Suprapubic skin (tissue), 4 donors: ENCODE data around the gene NKAIN2. TPM values are rescaled to one million over a fixed set of nuclear protein-coding genes. Genes with fewer than 3 reads are reported as not detected.

ENCODE experiments used
- DNase-seq, 2 donors: peaks; one replicate each; pipeline ENCODE4 v3.0.0-alpha.2; 2019; ENCODE audit warnings: low spot score in 2 of 2
- H3K27ac ChIP-seq: fragments of 200-600 bp; sonication (generic); one replicate; pipeline ENCODE4 v1.5.1; 2019
- H3K27me3 ChIP-seq: fragments of 200-600 bp; sonication (generic); one replicate; pipeline ENCODE4 v1.5.1; 2019
- H3K36me3 ChIP-seq: fragments of 200-600 bp; sonication (generic); one replicate; pipeline ENCODE4 v1.5.1; 2019
- H3K4me1 ChIP-seq: fragments of 200-600 bp; sonication (generic); one replicate; pipeline ENCODE4 v1.5.1; 2019
- H3K4me3 ChIP-seq: fragments of 200-600 bp; sonication (generic); one replicate; pipeline ENCODE4 v1.5.1; 2019; ENCODE audit warnings: mild to moderate bottlenecking
- H3K9me3 ChIP-seq: fragments of 200-600 bp; sonication (generic); one replicate; pipeline ENCODE4 v1.5.1; 2019
- EP300 ChIP-seq: sonication (generic); formaldehyde crosslinking; IDR thresholded peaks from one replicate; pipeline ENCODE4 v1.6.1; 2017; ENCODE audit warnings: antibody characterized with exemption
- POLR2A ChIP-seq, 2 donors: fragments of 450-650 bp; IDR thresholded peaks; one replicate each; pipeline ENCODE4 v1.6.1; 2017; ENCODE audit warnings: antibody characterized with exemption in 2 of 2, mild to moderate bottlenecking in 2 of 2, moderate library complexity in 2 of 2
- POLR2AphosphoS5 ChIP-seq, 3 donors: sonication (generic); formaldehyde crosslinking; IDR thresholded peaks; one replicate each; pipeline ENCODE4 v1.6.1; 2017; ENCODE audit warnings: antibody characterized with exemption in 3 of 3
- WGBS: methylation state at CpG from one replicate; pipeline ENCODE4 v1.1.5; 2018; 5-methylcytosine and 5-hydroxymethylcytosine counted together
- total RNA-seq, 4 donors: library from RNA; depleted of rRNA; stranded (reverse); fragments of >200 nt; gene quantifications; one replicate each; pipeline ENCODE4 v1.1.0, GENCODE V29; 2016
- TF ChIP-seq, protein P1 (sequence below), 2 donors: fragments of 200-600 bp in 1 of 2; fragments of 450-650 bp in 1 of 2; sonication (generic) in 1 of 2; IDR thresholded peaks; one replicate each; pipeline ENCODE4 v1.5.1; 2016 to 2019; ENCODE audit warnings: antibody characterized with exemption in 2 of 2, mild to moderate bottlenecking in 1 of 2, moderate library complexity in 1 of 2

The NKAIN2 gene
- total RNA-seq, 4 donors from 2014 or later = 0.40 TPM; not detected in 3

DNA sequence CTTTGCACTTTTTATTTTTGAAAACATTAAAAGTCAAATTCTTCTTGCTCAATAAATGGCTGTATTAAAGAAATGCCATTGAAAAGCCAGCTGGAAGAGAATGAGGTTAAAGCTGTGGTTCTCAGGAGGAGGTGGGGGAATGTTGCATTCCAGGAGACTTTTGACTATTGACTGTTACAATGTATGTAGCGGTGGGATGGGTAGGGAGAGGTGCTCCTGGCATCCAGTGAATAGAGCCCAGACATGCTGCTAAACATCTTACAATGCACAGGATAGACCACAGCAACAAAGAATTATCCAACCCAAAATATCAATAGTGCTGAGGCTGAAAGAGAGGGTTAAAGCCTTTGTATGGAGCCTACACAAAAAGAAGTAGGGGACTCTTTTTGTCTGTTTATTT, 295.9 kb downstream of the NKAIN2 start:
- Histone ChIP-seq H3K4me3 (no peak overlapping the region), H3K36me3 (no peaks in the 10 kb centered on the region), H3K4me1 (no peaks in the 10 kb centered on the region), H3K27ac (no peak overlapping the region), H3K27me3 (no peaks in the 10 kb centered on the region), H3K9me3 (no peaks in the 10 kb centered on the region)
- no peak for TF ChIP-seq EP300
- TF ChIP-seq, protein P1, sequence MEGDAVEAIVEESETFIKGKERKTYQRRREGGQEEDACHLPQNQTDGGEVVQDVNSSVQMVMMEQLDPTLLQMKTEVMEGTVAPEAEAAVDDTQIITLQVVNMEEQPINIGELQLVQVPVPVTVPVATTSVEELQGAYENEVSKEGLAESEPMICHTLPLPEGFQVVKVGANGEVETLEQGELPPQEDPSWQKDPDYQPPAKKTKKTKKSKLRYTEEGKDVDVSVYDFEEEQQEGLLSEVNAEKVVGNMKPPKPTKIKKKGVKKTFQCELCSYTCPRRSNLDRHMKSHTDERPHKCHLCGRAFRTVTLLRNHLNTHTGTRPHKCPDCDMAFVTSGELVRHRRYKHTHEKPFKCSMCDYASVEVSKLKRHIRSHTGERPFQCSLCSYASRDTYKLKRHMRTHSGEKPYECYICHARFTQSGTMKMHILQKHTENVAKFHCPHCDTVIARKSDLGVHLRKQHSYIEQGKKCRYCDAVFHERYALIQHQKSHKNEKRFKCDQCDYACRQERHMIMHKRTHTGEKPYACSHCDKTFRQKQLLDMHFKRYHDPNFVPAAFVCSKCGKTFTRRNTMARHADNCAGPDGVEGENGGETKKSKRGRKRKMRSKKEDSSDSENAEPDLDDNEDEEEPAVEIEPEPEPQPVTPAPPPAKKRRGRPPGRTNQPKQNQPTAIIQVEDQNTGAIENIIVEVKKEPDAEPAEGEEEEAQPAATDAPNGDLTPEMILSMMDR (IDR thresholded peaks at IDR 0.05) = no peak
- TF ChIP-seq POLR2AphosphoS5 (IDR thresholded peaks at IDR 0.05) = no peak
- TF ChIP-seq POLR2A (IDR thresholded peaks at IDR 0.05) = no peak
- 88% methylated on average over 1 of the region's 1 CpG for WGBS
- no peak for DNase-seq

DNA sequence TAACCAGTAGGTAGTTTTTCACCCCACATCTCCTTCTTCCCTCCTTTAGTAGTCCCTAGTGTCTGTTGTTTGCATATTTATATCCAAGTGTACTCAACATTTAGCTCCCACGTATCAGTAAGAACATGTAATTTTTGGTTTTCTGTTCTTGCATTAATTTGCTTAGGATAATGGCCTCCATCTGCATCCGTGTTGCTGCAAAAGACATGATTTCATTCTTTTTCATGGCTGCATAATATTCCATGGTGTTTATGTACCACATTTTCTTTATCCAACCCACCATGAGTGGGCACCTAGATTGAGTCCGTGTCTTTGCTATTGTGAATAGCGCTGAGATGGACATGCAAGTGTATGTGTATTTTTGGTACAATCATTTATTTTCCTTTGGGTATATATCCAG, 306.8 kb downstream of the NKAIN2 start:
- Histone ChIP-seq H3K4me1 (no peaks in the 10 kb centered on the region), H3K4me3 (no peak overlapping the region), H3K27me3 (no peaks in the 10 kb centered on the region), H3K27ac (no peak overlapping the region), H3K36me3 (no peaks in the 10 kb centered on the region), H3K9me3 (no peaks in the 10 kb centered on the region)
- DNase-seq = no peak
- TF ChIP-seq, protein P1 (IDR thresholded peaks at IDR 0.05) = no peak
- no peak for TF ChIP-seq POLR2AphosphoS5 (IDR thresholded peaks at IDR 0.05)
- WGBS = 81% methylated on average over 4 of the region's 4 CpGs

DNA sequence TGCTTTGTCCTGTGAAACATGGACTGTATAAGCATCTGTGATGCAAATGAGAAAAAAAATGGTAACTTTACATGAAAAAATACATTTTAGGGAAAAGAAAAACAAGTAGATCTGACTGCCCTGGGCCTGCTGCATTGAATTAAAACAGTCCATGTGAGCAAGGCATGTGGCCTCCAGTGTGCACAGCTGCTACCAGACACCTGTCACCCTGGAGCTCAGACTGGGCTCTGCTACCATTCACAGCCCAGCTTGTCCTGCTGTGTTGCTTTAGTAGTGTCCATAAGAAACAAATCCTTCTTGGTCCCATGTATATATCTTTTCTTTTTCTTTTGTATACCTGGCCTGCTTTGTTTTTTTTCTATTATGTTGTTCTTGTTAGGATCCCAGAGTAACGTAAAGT, 315.9 kb downstream of the NKAIN2 start:
- Histone ChIP-seq H3K4me1 (no peaks in the 10 kb centered on the region), H3K36me3 (no peaks in the 10 kb centered on the region), H3K4me3 (no peak overlapping the region), H3K9me3 (no peaks in the 10 kb centered on the region), H3K27me3 (no peaks in the 10 kb centered on the region), H3K27ac (no peak overlapping the region)
- no peak for DNase-seq
- TF ChIP-seq EP300 (no peak), POLR2A (IDR thresholded peaks at IDR 0.05) (no peak), POLR2AphosphoS5 (IDR thresholded peaks at IDR 0.05) (no peak)
- TF ChIP-seq, protein P1 (IDR thresholded peaks at IDR 0.05) = no peak
- 73% methylated on average over 1 of the region's 1 CpG for WGBS

DNA sequence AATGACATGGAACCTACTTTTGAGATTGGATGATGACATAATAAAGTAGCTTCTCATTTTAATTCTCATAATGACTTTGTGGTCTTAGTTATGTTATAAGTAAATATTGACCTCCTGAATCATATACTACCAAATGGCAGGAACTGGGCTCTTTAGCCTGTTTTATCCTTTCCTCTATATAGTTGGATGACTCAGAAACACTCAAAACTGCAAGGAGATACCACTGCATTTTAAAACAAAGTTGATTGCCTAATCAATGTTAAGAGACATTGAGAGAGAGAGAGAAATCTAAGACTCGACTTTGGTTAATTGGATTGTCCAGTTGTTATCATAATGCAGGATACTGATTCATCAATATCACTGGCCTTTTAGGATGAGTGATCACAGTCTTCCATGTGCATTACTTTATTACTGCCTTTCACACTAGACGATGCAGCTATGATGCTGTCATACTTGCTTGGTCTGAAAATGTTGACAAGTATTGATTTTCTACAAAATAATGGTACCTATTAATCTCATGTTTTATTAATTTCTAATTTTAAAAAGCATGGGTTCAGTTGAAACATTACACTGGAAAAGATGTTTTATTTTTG, 320.0 kb downstream of the NKAIN2 start:
- Histone ChIP-seq H3K4me1 (no peaks in the 10 kb centered on the region), H3K27me3 (no peaks in the 10 kb centered on the region), H3K36me3 (no peaks in the 10 kb centered on the region), H3K9me3 (no peaks in the 10 kb centered on the region), H3K27ac (no peak overlapping the region), H3K4me3 (no peak overlapping the region)
- no peak for DNase-seq
- TF ChIP-seq EP300 (no peak), POLR2AphosphoS5 (IDR thresholded peaks at IDR 0.05) (no peak), POLR2A (IDR thresholded peaks at IDR 0.05) (no peak)
- TF ChIP-seq, protein P1 (IDR thresholded peaks at IDR 0.05) = no peak
- whole genome bisulfite sequencing = 79% methylated on average over 2 of the region's 2 CpGs

DNA sequence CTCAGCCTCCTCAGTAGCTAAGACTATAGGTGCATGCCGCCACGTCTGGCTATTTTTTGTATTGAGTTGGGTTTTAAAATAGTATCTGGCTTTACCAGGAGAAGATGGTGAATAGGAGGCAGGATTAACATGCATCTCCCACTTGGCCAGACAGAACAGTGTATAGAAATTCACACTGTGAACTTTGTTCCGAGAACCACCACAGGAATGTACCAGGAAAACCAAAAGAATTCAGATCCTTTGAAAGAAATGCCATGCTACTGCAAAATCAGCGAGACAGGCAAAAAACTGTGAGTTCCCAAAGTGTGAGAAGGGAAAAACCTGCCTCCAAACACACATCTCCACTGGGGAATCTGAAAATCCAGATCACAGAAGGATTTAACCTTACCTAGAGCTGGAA, 327.6 kb downstream of the NKAIN2 start:
- TF ChIP-seq, protein P1 (IDR thresholded peaks at IDR 0.05) = no peak
- Histone ChIP-seq H3K36me3 (no peaks in the 10 kb centered on the region), H3K27ac (no peak overlapping the region), H3K27me3 (no peaks in the 10 kb centered on the region), H3K9me3 (no peaks in the 10 kb centered on the region), H3K4me3 (no peak overlapping the region), H3K4me1 (no peaks in the 10 kb centered on the region)
- no peak for DNase-seq
- 75% methylated on average over 4 of the region's 4 CpGs for WGBS
